ENCODE results near the gene PAFAH1B2.

GRCh38 chr11:117219455-117219854, 75.4 kb downstream of the PAFAH1B2 start:
- no peak for TF ChIP-seq CTCF (IDR thresholded peaks at IDR 0.05)
- no peak for TF ChIP-seq POLR2A (IDR thresholded peaks at IDR 0.05)

Data from testis (tissue), 2 donors.